ENCODE data around the gene GSK3A. TPM values are rescaled to one million over a fixed set of nuclear protein-coding genes. Genes with fewer than 3 reads are reported as not detected.

GSK3A gene
- total and polyA plus RNA-seq, 9 of the 15 experiments (the other 6 are each of a cell fraction or from before 2014, with no cell fraction given), result 0.62 to 90.7 (median 33.3) TPM

DNA sequence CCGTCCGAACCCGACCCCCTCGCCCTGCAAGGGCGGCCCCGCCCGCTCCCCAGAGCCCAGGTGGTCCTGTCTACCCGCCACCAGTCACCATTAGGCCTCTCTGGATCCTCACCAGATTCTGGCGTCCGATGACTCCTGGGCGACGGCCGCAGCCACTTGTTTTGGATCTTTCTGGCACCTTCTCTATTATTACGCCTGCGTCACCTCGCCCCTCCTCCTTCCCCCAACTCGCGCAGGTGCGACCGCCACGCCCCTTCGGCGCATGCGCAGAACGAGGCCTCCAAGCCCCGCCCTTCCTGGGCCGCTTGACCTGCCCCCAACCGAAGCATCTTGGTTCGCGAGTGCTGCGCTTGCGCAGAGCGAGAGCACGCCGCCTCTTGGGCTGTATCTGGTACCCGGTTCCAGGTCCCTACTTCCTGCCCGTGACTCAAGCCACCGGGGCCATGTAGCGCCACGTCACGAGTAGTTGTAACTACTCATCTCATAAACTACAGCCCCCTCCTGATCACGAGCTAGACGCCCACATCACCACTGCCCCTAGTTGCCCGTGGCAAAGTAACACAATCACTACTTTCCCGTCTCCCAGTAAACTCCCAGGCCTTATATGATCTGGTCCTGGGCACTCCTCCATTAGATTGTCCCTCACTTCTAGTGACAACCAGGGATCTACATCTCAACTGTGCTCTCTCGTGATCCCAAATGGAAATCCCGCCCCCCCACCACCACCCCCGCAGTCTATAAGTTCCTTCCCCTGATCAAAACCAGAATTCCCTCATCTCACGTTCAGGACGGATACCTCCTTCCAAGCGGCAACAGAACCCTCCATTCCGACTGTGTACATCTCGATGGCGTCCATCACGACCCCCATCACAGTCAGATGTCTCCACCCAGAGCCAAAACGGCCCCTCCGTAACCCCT, 24.6 kb downstream of the GSK3A start, which contains the start of gene DEDD2 (continued):
- TF ChIP-seq HDAC2 (IDR thresholded peaks at IDR 0.05) (no peak; the same call in 1 of the 2 replicates), ZNF766 (CRISPR knock-in tag; conservative IDR thresholded peaks at IDR 0.05) (no peak), POLR2AphosphoS2 (IDR thresholded peaks at IDR 0.05; ENCODE audit: low read length) (peak; percentile 91; the same call in 1 of the 2 replicates), RBM39 (optimal IDR thresholded peaks at IDR 0.05; ENCODE audit: low read depth, low read length) (no peak), KAT7 (CRISPR knock-in tag; IDR thresholded peaks at IDR 0.05; ENCODE audit: borderline replicate concordance) (no peak), MTA1 (IDR thresholded peaks at IDR 0.05; ENCODE audit: borderline replicate concordance) (no peak), FOXM1 (IDR thresholded peaks at IDR 0.05; ENCODE audit: low read depth) (no peak), FOXM1 (CRISPR knock-in tag; IDR thresholded peaks at IDR 0.05; ENCODE audit: low read depth) (no peak), RNF2 (IDR thresholded peaks at IDR 0.05) (no peak), HDAC3 (IDR thresholded peaks at IDR 0.05; ENCODE audit: borderline replicate concordance, partially characterized antibody) (no peak), TCFL5 (CRISPR knock-in tag; conservative IDR thresholded peaks at IDR 0.05) (no peak), GATAD2A (IDR thresholded peaks at IDR 0.05) (no peak), MEF2D (tag; conservative IDR thresholded peaks at IDR 0.05; ENCODE audit: low read depth) (no peak), TGIF2 (CRISPR knock-in tag; IDR thresholded peaks at IDR 0.05) (no peak), ZNF134 (CRISPR knock-in tag; conservative IDR thresholded peaks at IDR 0.05) (no peak), NEUROD1 (IDR thresholded peaks at IDR 0.05; ENCODE audit: borderline replicate concordance, low read depth, low read length, partially characterized antibody) (peak; percentile 57), MAZ (CRISPR knock-in tag; conservative IDR thresholded peaks at IDR 0.05 in 1 of 2, IDR thresholded peaks at IDR 0.05 in 1 of 2) (no peak; a peak in 1 of 4 replicates), POU5F1 (IDR thresholded peaks at IDR 0.05; ENCODE audit: borderline replicate concordance, low read depth, low read length, partially characterized antibody) (peak; percentile 71), ASH1L (IDR thresholded peaks at IDR 0.05; ENCODE audit: borderline replicate concordance, low read depth, partially characterized antibody) (no peak), PRPF4 (IDR thresholded peaks at IDR 0.05; ENCODE audit: insufficient read depth, low read depth, low read length, poor library complexity, severe bottlenecking) (no peak), CBX5 (IDR thresholded peaks at IDR 0.05; ENCODE audit: borderline replicate concordance, low read depth) (no peak), MCM3 (IDR thresholded peaks at IDR 0.05) (no peak), ARID1B (IDR thresholded peaks at IDR 0.05) (peak; percentile 38; the same call in 1 of the 2 replicates)
- TF ChIP-seq, protein P1, sequence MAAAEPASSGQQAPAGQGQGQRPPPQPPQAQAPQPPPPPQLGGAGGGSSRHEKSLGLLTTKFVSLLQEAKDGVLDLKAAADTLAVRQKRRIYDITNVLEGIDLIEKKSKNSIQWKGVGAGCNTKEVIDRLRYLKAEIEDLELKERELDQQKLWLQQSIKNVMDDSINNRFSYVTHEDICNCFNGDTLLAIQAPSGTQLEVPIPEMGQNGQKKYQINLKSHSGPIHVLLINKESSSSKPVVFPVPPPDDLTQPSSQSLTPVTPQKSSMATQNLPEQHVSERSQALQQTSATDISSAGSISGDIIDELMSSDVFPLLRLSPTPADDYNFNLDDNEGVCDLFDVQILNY (CRISPR knock-in tag; IDR thresholded peaks at IDR 0.05), result no peak
- TF ChIP-seq, protein P2, sequence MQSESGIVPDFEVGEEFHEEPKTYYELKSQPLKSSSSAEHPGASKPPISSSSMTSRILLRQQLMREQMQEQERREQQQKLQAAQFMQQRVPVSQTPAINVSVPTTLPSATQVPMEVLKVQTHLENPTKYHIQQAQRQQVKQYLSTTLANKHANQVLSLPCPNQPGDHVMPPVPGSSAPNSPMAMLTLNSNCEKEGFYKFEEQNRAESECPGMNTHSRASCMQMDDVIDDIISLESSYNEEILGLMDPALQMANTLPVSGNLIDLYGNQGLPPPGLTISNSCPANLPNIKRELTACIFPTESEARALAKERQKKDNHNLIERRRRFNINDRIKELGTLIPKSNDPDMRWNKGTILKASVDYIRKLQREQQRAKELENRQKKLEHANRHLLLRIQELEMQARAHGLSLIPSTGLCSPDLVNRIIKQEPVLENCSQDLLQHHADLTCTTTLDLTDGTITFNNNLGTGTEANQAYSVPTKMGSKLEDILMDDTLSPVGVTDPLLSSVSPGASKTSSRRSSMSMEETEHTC (IDR thresholded peaks at IDR 0.05), result peak; percentile 83
- TF ChIP-seq, protein P3, sequence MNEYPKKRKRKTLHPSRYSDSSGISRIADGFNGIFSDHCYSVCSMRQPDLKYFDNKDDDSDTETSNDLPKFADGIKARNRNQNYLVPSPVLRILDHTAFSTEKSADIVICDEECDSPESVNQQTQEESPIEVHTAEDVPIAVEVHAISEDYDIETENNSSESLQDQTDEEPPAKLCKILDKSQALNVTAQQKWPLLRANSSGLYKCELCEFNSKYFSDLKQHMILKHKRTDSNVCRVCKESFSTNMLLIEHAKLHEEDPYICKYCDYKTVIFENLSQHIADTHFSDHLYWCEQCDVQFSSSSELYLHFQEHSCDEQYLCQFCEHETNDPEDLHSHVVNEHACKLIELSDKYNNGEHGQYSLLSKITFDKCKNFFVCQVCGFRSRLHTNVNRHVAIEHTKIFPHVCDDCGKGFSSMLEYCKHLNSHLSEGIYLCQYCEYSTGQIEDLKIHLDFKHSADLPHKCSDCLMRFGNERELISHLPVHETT (CRISPR knock-in tag; conservative IDR thresholded peaks at IDR 0.05 in 1 of 2, IDR thresholded peaks at IDR 0.05 in 1 of 2), result 0 out of 4 replicates have a peak, but pooled peaks of 1 of the 2 experiments have one; percentile 50
